ENCODE measurements around the gene MBNL3. TPM values are rescaled to one million over a fixed set of nuclear protein-coding genes. Genes with fewer than 3 reads are reported as not detected.

MBNL3 gene
- total RNA-seq, 1 donor from 2014 or later: 3.4 TPM

DNA sequence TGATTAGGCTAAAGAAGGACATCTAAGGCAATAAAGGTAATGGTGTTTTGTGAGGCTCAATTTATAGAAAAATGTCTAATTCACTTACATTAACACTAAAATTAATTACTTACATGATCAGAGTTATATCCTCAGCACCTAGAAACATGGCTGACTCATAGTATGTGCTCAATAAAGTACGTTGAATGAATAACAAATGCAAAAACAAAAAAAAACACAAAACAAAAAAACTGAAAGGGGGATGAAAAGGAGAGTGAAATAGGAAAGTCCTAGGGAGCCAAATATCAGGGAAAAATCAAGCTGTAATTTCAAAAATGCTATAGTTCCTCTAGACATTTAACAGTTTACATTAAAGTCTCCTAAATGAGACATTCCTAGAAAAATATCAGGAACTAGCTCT, 18.7 kb downstream of the MBNL3 start:
- Histone ChIP-seq H3K9me3 (ENCODE audit: low read depth) (no peaks in the 10 kb centered on the region), H4K20me1 (ENCODE audit: low read depth) (no peaks in the 10 kb centered on the region), H3K4me2 (no peak overlapping the region), H3F3A (ENCODE audit: low read depth) (no peaks in the 10 kb centered on the region), H3K4me1 (no peaks in the 10 kb centered on the region), H3K27ac (no peak overlapping the region), H3K27me3 (no peaks in the 10 kb centered on the region), H3K36me3 (no peaks in the 10 kb centered on the region), H3K4me3 (no peak overlapping the region), H3K9ac (no peak overlapping the region), H2AFZ (replicated peaks) (no peak overlapping the region), H3K79me2 (ENCODE audit: low read depth) (no peaks in the 10 kb centered on the region)
- no peak for DNase-seq (ENCODE audit: low spot score)
- H3K27ac Mint-ChIP-seq: no peak overlapping the region
- H3K27me3 Mint-ChIP-seq (ENCODE audit: insufficient read depth, low read depth): no peaks in the 10 kb centered on the region
- H3K4me1 Mint-ChIP-seq: peaks cover 4% of the 10 kb centered on the region
- H3K9me3 Mint-ChIP-seq: no peaks in the 10 kb centered on the region
- no peak overlapping the region for H3K4me3 Mint-ChIP-seq
- no peak for TF ChIP-seq EZH2phosphoT487 (IDR thresholded peaks at IDR 0.05)
- TF ChIP-seq EZH2 (IDR thresholded peaks at IDR 0.05): no peak
- TF ChIP-seq, protein P1, sequence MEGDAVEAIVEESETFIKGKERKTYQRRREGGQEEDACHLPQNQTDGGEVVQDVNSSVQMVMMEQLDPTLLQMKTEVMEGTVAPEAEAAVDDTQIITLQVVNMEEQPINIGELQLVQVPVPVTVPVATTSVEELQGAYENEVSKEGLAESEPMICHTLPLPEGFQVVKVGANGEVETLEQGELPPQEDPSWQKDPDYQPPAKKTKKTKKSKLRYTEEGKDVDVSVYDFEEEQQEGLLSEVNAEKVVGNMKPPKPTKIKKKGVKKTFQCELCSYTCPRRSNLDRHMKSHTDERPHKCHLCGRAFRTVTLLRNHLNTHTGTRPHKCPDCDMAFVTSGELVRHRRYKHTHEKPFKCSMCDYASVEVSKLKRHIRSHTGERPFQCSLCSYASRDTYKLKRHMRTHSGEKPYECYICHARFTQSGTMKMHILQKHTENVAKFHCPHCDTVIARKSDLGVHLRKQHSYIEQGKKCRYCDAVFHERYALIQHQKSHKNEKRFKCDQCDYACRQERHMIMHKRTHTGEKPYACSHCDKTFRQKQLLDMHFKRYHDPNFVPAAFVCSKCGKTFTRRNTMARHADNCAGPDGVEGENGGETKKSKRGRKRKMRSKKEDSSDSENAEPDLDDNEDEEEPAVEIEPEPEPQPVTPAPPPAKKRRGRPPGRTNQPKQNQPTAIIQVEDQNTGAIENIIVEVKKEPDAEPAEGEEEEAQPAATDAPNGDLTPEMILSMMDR (IDR thresholded peaks at IDR 0.05): no peak
- no peaks in the 10 kb centered on the region for H3K36me3 Mint-ChIP-seq

DNA sequence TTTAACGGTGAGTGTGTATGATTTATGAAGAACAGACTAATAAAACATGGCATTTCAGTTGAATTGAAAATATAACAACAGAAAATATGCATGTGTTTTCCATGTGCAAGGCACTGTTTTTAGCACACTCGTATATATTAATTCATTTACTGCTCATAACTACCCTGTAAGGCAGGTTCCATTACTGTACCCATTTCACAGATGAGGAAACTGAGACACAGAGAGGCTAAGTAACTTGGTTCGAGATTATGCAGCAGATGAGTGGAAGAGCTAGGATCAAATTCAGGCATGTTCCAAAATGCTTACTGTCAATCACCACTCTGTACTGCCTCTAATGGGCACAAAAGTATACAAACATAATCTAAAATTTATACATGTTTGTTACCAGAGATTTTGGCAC, 20.4 kb downstream of the MBNL3 start:
- peaks cover 4% of the 10 kb centered on the region for H3K9me3 Mint-ChIP-seq
- H3K4me3 ChIP-seq: no peak overlapping the region
- H3K9ac ChIP-seq: no peak overlapping the region
- H4K20me1 ChIP-seq (ENCODE audit: low read depth): no peaks in the 10 kb centered on the region
- no peaks in the 10 kb centered on the region for H3K4me1 ChIP-seq
- H3K27me3 ChIP-seq: no peaks in the 10 kb centered on the region
- H3K27me3 Mint-ChIP-seq (ENCODE audit: insufficient read depth, low read depth): no peaks in the 10 kb centered on the region
- H3K36me3 ChIP-seq: no peaks in the 10 kb centered on the region
- H3K4me1 Mint-ChIP-seq: peaks cover 4% of the 10 kb centered on the region
- H3K27ac Mint-ChIP-seq: no peak overlapping the region
- TF ChIP-seq EZH2 (IDR thresholded peaks at IDR 0.05) (no peak), EZH2phosphoT487 (IDR thresholded peaks at IDR 0.05) (no peak)
- TF ChIP-seq, protein P1 (IDR thresholded peaks at IDR 0.05): no peak
- H2AFZ ChIP-seq (replicated peaks): no peak overlapping the region
- peaks cover 12% of the 10 kb centered on the region for H3K9me3 ChIP-seq (ENCODE audit: low read depth)
- H3K27ac ChIP-seq: no peak overlapping the region
- no peak for DNase-seq (ENCODE audit: low spot score)
- no peaks in the 10 kb centered on the region for H3K79me2 ChIP-seq (ENCODE audit: low read depth)
- no peak overlapping the region for H3K4me2 ChIP-seq
- no peaks in the 10 kb centered on the region for H3F3A ChIP-seq (ENCODE audit: low read depth)
- H3K4me3 Mint-ChIP-seq: no peak overlapping the region
- peaks cover 3% of the 10 kb centered on the region for H3K36me3 Mint-ChIP-seq

DNA sequence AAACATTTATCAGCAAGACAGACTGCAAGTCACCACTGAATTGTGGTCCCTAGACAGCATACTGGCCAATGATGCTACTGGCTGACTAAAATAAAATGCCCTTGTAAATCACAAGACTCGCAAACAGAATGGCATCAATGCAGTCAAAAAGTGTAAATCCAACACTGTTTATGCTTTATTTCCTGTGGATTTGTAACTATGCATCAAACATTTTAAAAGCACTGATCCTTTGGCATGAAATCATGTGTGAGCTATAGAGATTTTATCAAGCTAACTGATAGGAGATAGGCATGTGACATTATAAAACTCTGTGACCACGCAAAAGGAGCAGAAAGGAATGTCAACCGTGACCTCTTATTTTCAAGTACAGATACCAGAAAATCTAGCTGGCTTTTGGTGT, 20.8 kb downstream of the MBNL3 start:
- Histone ChIP-seq H3K9ac (no peak overlapping the region), H3K36me3 (no peaks in the 10 kb centered on the region), H3K4me1 (no peaks in the 10 kb centered on the region), H3K27me3 (no peaks in the 10 kb centered on the region), H3F3A (ENCODE audit: low read depth) (no peaks in the 10 kb centered on the region), H3K4me3 (no peak overlapping the region), H3K4me2 (no peak overlapping the region), H3K9me3 (ENCODE audit: low read depth) (peaks cover 12% of the 10 kb centered on the region), H4K20me1 (ENCODE audit: low read depth) (no peaks in the 10 kb centered on the region), H3K79me2 (ENCODE audit: low read depth) (no peaks in the 10 kb centered on the region), H2AFZ (replicated peaks) (no peak overlapping the region), H3K27ac (no peak overlapping the region)
- TF ChIP-seq EZH2 (IDR thresholded peaks at IDR 0.05) (no peak), EZH2phosphoT487 (IDR thresholded peaks at IDR 0.05) (no peak)
- TF ChIP-seq, protein P1 (IDR thresholded peaks at IDR 0.05): no peak
- H3K4me1 Mint-ChIP-seq: peaks cover 4% of the 10 kb centered on the region
- DNase-seq (ENCODE audit: low spot score): no peak
- no peak overlapping the region for H3K4me3 Mint-ChIP-seq
- no peaks in the 10 kb centered on the region for H3K27me3 Mint-ChIP-seq (ENCODE audit: insufficient read depth, low read depth)
- peaks cover 4% of the 10 kb centered on the region for H3K9me3 Mint-ChIP-seq
- peaks cover 3% of the 10 kb centered on the region for H3K36me3 Mint-ChIP-seq
- H3K27ac Mint-ChIP-seq: no peak overlapping the region
